22Rv1 (cell line): Measurements from ENCODE around the gene AP5S1.

Experiments used
- H3K27ac ChIP-seq: fragments of 450-650 bp; 2 replicates; pipeline ENCODE4 v1.5.1; 2017
- CTCF ChIP-seq: fragments of 450-650 bp; IDR thresholded peaks from 2 replicates; pipeline ENCODE4 v1.5.1; 2017; ENCODE audit warnings: mild to moderate bottlenecking
- ZFX ChIP-seq: fragments of 450-650 bp; IDR thresholded peaks from 2 replicates; pipeline ENCODE4 v1.6.1; 2017; ENCODE audit warnings: antibody characterized with exemption, borderline replicate concordance

The AP5S1 gene

GRCh38 chr20:3873507-3873906 is 53.2 kb downstream of the AP5S1 start:
- no peak overlapping the region for H3K27ac ChIP-seq
- TF ChIP-seq CTCF (no peak), ZFX (no peak)

- no peak for TF ChIP-seq CTCF
- no peak for TF ChIP-seq ZFX
- H3K27ac ChIP-seq = no peak overlapping the region
Measured at GRCh38 chr20:3874194-3874844, 54.0 kb downstream of the AP5S1 start.

GRCh38 chr20:3875378-3875974 is 55.1 kb downstream of the AP5S1 start:
- no peak overlapping the region for H3K27ac ChIP-seq
- TF ChIP-seq ZFX (no peak), CTCF (no peak)

- H3K27ac ChIP-seq = no peak overlapping the region
- TF ChIP-seq CTCF (no peak), ZFX (no peak)
Measured at GRCh38 chr20:3876000-3876399, 55.7 kb downstream of the AP5S1 start.

GRCh38 chr20:3876676-3877075 is 56.3 kb downstream of the AP5S1 start:
- TF ChIP-seq ZFX = no peak
- no peak for TF ChIP-seq CTCF
- H3K27ac ChIP-seq = no peak overlapping the region
